SK-N-MC (cell line): ENCODE results near the gene EMSY.

Source experiments
- EZH2 ChIP-seq: fragments of 200-600 bp; sonication (generic); IDR thresholded peaks from one replicate; pipeline ENCODE4 v1.6.1; 2017; ENCODE audit warnings: antibody characterized with exemption
- FOXP2 ChIP-seq: optimal IDR thresholded peaks from 2 replicates; pipeline ENCODE3; 2011; ENCODE audit warnings: mild to moderate bottlenecking, moderate library complexity; ENCODE audit not compliant: insufficient read depth; ENCODE audit errors: extremely low read length, control extremely low read depth
- POLR2AphosphoS5 ChIP-seq: IDR thresholded peaks from 2 replicates; pipeline ENCODE4 v1.6.1; 2012; ENCODE audit warnings: mild to moderate bottlenecking, low read depth, low read length, borderline replicate concordance

GRCh38 chr11:76564364-76564763 lies 119.5 kb downstream of the EMSY start:
- TF ChIP-seq POLR2AphosphoS5 (no peak), EZH2 (no peak), FOXP2 (no peak)
